GM21786 (cell line): Measurements from ENCODE around the gene HOXC9.

Experiments
- ATAC-seq: cut with Tn5 transposase; IDR thresholded peaks from one replicate; pipeline ENCODE4 v1.9.1; 2021; ENCODE audit not compliant: unreplicated experiment

Gene HOXC9

DNA sequence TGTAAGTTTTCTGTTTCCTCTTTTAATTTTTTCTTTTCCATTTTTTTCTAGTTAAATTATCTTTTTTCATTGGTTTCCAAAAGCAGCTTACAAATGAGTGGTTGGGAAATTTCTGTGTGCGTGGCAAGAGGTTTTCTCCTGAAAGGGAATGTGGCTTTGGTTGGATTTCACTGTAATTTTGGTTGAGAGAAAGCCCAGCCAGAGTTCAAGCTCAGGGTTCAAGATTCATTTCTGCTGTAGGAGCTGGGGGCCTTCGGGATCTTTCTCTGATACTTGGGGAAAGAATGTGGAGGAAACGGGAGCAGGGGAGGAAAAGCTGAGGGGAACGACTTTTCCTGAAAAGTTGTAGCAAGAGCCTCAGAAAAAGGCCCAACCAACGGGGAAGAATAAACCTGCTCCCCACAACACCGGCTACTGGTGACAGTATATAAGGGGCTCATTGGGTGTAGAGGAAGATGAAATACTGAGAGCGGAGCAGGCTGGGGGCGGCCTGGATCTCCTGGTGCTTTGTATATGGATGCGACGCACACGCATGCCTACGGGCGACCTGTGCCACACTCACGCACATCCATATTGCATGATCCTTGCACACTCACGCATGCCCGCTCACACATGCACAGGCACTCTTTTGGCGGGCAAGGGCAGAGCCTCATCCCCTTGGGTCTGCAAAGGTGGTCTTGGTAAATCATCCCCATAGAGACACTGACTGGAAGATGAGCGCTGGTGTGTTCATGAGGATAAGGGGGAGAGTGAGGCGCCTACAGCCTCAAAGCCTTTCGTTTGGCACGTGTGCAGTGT is 13.1 kb upstream of the HOXC9 start:
- ATAC-seq, result no peak

DNA sequence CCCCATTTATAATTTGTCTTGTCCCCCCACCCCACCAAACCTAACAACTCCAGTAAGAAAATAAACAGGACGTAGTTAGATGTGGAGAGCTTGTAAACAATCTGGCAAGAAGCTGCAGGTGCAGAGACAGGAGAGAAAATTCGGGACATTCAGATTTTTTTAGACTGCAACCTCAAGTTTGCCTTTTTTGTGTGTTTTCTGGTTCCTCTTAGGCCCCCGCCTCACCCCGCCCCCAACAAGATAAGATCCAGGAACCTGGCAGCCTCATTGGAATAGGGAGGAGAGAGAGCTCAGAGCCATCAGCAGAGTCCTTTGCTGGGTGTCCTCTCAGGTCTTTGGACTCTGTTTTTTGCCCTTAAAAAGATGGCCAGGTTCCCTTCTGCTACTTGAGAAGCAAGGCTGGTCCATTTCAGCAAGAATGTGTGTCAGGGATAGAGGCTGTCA is 12.2 kb upstream of the HOXC9 start:
- ATAC-seq, result no peak

DNA sequence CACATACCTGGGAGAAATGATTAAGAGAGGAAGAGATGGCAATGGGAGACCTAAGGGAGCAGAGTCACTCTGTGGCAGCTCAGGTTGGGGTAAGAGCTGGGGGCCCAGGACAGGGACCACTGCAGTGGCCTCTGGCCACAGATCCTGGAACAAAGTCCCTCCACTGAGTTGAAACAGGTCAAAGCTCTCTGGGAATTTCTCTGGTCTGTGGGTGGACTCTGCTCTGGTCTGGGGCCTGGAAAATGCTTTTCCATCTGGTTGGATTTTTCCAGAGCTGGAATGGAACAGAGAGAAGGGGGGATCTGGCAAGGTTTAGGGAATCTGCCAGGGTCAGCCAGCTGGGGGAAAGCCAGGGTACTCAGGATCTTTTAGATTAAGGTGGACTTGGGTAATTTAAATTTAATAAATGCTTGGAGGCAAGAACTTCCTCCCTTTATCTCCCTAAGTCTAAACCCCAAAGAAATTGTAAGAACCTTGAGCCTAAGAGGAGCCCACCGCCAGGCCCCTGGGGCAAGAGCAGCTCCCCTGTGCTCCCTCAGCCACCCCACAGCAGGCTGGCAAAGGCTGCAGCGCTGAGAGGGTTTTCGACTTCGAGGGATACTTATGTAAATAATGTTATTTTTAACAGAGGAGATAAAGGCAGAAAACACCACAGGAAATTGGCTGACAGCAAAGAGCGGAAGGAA is 11.3 kb upstream of the HOXC9 start:
- ATAC-seq, result no peak

DNA sequence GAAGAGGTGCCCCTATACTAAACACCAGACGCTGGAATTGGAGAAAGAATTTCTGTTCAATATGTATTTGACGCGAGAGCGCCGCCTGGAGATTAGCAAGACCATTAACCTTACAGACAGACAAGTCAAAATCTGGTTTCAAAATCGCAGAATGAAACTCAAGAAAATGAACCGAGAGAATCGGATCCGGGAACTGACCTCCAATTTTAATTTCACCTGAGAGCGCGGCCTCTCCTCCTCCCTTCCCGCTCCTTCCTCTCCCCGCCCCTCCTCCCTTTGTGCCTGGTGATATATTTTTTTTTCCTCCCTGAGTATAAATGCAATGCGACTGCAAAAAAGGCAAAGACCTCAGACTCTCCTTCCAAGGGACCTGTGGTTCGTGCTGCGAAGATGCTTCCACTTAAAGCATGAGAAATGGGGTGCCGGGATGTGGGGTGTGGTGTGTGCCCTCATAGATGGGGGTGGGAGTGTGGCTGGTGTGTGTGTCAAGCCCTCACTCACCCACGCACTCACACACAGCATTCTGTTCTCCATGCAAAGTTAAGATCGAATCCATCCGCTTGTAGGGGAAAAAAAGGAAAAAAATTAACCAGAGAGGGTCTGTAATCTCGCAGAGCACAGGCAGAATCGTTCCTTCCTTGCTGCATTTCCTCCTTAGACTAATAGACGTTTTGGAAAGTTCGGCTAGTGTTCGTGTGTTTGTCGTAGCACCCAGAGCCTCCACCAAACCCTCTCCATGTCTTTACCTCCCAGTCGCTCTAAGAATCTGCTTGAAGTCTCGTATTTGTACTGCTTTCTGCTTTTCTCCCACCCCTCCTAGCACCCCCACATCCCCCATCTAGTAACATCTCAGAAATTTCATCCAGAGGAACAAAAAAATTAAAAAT is 10.5 kb upstream of the HOXC9 start:
- no peak for ATAC-seq

DNA sequence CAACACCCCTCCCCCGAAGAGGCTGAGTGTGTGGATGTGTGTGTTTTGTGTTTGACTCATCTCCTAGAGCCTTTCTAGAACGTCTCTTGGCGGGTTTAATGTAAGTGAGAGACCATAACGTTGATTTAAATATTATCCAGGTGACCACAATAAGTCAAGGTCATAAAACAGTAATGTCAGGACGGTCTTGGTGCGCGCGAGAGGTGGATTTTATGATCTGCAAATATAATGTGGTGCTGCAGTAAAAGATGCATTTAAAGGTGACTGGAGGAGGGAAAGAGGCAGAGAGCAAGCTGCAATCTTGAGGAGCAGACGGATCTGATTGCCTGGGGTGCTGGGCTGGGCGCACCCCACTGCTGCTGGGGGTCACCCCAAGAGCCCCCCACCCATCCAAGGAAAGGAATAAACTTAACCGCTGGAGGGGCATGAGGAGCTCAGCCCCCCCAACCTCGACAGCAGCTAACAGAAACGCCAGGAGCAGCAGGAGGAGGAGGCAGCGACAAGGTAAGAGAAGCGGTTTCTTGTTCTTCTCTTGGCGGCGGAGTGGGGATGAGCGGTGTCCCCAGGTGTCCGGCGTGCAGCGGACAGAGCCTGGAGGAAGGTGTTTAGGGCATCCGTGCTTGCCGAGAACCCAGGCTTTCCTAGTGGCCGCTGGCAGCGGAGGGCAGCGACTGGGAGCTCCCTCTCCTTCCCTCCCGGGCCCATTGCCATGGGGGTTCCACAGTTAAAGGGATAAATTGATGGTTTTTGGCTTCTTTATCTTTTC is 9.5 kb upstream of the HOXC9 start:
- ATAC-seq, result no peak

DNA sequence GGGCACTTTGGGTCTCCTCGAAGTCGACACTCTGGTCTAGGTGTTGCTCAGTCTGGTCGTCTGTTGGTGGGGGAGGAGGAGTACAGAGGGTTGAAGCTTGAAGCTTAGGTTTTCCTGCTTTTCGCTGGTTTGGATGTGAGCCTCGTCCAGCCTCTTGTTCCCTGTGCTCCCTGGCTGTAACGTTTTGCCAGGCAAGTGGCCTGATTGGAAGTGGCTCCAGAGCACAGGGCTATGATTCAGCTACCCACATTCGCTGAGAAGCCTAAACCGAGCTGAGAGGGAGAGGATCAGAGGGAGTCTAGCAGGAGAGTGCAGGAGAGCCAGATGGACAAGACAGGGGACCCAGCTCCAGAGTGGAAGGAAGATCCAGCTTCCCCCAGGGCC is 8.9 kb upstream of the HOXC9 start:
- no peak for ATAC-seq

DNA sequence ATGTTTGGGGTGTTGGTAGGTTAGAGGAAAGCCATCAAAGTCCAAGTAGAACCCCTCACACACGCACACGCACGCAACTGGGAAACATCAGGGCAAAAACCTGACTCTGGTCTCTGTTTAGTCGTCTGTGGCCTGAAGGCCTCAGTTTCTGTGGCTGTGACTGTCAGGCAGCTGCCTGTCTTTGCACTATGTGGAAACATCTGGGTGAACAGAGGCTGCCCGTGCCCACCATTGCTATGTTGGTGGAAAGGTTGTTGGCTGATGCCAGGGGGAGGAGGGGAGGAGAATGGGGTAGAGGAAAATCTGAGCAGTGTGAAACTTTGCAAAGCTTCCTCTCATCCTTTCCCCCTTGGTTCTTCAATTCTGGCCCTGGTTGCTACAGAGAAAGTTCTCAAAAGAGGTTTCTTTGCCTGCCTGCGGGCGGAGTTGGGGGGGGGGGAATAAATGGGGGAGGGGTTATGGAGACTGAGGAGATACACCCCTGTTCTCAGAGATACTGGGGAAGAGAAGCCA is 7.5 kb upstream of the HOXC9 start:
- ATAC-seq, result no peak

DNA sequence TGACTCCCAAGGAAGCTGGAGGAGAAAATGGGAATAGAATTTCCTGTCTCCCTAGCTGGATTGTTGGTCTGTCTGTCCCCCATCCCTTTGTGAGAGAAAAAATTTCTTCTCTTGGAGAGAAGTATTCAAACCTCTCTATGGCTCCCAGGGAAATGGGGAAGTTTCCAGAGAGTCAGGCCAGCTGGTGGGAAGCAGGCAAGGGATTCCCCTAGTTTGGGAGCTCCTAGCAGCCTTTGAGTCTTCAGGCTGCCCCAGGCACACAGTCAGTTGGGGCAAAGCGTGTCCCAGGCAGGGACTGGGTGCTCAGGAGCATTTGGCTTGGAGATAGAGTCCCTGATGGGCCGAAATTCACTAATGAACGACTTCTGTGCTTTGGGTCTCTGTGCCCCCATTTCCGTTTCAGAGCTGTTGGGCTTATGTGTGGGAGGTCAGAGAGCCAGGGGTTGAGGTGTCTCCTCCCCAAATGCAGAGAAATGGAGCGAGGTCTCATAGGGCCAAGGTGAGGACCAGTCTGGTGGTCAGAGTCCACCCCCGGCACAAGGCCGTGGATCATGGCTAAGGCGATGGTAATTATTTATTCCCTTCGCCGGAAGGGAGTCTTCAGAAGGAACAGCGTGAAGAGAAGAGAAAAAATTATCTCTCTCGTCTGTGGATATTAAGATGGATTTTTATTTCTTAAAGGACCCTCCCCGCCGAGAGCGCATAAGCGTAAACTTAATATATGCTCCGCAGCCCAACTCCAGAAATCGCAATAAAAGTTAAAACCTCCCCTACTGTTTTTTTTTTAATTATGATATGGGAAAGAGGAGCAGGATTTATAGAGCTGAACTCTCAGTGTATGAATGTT is 6.6 kb upstream of the HOXC9 start:
- ATAC-seq, result no peak

DNA sequence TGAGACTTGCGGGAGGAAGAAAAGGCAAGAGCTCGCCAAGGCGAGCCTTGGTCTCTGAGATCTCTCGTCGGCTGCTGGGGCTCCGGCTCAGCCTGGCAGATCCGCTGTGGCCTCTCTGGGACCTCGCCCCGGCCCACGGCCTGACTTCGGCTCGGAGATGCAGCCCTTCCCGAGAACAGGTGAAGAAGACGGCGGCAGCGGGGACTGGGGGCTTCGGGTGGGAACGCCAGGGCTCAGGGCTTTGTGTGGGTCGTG is 6.0 kb upstream of the HOXC9 start:
- ATAC-seq, result no peak

DNA sequence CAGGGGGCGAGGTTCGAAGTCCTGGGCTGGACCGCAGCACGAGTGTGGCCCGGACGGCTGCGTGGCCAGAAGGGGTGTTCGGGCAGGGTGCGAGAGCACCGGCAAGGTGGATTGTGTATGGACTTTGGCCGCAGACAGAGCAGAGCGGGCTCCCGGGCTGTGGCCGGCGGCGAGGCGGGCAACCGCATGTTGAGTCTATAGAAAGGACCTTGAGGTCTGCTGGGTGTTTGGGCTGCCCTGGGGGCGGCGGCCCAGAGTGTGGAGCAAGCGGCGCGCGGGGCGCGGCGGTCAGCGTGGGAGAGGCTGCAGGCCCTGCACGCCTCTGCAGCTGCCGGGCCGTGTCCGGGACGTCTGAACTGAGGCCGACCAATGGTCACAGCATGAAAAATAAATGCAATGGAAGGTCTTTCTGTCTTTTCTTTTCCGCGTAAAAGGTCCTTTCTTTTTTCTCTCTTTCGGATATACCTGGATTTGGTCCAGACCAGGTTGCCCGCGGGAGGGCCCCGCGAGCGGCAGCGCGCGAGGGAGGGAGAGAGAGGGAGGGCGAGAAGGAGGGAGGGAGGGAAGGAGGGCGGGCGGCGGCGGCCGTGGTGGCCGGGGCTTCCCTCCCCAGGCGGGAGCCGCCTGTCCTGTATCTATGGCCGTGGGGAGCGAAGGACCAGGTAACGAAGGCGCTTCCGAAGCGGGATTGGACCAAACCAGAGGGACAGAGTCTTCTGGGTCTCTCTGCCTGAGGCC is 5.5 kb upstream of the HOXC9 start:
- ATAC-seq, result no peak

DNA sequence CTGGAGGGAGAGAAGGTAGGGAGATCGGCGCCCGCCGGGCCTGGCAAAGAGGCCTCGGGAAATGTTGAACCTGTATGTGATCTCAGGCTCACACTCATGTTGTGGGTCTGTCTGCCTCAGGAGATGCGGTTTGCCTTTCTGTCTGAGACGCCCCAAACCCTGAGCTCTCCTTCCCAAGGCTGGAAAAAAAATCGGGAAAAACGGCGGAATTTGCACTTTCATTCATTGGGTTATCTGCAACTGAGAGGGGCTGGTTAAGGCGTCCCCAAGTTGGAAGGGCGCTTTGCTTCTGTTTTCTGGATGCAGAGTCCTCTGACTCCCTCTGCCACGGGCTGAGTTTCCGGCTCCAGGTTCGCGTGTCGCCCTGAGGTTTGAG is 5.0 kb upstream of the HOXC9 start:
- no peak for ATAC-seq

DNA sequence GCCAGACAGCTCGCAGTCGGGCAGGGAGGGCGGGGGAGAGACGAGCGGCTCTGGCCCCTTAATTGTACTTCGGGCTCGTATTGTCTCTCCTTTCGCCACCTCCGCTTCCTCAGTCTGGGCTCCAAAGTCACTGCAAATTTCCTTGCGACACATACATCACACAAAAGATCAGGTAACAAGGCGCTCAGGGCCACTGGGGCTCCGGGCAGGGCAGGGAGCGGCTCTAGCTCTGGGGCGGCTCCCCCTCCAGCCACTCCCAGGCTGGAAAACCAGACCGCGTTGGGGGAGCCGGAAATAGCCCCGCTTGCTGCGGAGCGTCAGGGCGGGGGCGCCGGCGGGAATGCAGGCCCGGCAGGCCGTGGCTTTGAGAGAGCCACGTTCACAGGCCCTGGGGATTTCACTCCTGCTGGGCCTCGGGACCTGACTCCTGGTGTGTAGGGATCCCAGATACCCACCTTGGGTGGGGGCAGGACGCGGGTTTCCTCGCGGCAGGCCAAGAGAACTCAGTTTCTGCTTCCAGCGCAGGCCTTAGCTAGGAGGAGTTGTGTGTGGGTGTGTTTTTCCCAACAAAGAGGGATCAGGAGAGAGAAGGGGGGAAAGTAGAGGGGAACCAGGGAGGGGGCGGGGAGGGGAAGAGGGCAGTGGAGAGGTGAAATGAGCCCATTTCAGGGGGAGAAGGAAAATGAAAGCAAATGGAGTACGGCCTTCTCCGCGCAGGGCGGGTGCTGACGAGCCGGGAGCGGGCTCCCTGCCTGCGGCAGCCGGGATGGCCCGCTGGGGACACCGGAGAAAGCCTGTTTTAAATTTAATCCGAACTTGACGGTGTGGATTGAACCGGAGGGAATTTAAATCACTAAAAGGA is 4.4 kb upstream of the HOXC9 start:
- no peak for ATAC-seq

DNA sequence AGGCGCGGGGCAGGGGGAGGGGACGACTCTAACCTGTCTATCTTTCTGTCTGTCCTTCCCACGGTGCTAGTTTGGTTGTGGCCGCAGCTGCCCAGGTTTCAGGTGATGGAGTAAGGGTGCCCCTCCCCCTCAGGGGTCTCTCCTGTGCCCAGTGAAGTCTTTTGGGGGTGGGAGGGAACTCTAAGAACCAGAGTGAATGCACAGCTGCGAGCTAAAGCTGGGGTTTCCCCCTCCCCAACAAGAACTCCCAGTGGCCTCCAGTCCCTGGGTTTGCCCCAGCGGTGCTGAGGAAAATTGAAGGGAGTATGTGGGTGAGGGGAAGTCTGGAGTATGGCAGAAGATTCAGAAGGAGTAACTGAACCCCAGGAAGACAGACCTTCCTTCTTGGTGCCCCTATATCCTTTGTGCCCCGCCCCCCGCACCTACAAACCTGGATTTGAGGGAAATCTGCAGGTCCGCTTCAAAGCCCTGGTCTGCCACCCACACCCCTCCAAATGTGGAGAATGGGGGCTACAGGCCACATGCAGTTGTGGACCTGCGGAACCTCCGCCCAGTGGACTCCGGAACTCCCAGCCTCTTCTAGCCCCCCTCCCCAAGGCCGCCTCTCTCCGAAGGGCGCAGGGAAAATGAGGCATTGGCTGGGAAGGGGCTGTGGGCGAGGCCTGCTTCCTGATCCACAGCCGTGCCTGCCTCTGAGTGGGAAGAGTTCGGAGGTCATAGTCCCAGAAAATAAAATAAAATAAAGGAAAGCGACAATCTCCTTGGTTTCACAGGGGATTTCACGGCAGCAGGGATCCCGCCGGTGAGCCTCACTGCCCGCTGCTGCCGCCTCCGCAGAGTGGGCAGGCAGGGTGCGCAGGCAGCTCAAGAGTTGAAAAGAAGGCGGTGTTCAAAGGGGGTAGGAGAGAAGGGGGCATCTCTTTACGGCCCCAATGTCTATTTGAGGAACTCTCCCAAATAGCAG is 3.4 kb upstream of the HOXC9 start:
- no peak for ATAC-seq

DNA sequence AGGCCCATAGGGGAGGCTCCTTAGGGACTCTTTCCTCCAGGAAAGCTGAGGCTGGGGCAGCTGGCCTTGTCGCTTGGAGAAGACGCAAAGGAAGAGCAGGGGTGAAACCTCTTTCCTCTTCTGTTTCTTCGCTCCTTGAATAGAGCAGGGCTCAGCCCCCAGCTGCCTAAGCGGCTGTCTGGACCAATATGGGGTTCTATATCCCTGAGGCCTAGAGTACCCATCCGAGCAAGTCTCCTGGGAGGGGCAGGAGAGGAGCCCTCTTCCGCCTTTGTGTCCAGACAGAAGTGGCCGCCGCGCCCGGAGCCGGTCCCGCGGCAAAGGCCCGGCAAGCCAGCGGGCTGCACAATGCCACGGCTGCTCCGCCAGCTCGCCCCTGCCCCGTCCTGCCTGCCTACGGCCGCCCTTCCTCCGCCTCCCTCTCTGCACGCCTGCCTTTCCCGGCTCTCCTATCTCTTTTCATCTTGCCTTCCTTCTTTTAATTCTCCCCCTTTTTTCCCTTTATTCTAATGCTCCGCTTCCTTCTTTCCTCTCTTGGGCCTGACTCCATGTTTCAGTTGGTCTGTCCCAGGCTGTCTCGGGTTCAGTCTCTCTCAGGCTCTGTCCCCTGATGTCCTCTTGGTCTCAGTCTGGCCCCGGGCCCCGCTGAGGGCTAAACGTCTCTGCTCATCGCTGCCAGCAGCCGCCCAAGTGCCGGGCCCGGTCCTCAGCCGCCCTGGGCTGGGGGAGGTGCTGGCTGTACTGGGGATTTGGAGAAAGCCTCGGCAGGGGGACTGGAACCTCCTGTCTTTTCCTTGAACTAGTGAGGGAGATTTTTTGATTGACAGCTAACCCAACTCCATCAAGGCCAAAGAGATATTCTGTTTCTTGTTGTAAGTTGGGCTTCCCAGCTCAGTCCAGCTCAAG is 2.5 kb upstream of the HOXC9 start:
- ATAC-seq, result no peak

DNA sequence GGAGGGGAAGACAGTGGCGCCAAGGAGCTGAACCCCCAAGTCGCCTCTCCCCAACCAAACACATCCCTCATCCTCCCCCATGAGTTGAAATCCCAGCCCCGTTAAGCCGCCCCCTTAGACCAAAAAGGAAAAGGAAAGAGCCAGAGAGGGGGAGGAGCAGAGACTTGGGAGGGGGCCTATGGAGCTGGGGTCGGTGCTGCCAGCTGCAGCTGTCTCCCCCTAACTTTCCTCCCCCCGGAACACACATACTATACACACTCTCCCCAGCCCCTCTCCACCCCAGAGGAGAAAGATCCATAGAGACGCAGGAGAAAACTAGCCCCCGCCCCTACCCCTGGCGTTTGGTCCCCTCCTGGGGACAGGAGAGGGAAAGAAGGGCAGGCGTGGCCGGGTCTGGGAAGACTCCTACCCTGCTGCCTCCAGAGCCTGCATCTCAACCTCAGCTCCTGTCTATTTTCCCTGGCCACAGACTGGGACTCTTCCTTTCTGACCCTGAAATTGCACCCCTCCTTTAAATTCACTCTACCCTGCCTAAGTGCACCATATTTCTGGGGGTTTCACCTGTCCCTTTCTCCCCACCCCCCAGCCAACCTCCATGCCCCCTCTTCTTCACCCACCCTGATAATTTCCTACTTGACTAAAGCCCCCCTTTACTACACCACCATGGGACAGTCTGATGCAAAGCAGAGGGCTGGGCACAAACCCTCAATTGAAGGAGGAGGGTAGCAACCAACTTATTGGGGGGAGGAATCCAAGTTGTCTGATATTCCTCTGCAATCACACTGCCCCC is 1.7 kb upstream of the HOXC9 start:
- ATAC-seq, result no peak

DNA sequence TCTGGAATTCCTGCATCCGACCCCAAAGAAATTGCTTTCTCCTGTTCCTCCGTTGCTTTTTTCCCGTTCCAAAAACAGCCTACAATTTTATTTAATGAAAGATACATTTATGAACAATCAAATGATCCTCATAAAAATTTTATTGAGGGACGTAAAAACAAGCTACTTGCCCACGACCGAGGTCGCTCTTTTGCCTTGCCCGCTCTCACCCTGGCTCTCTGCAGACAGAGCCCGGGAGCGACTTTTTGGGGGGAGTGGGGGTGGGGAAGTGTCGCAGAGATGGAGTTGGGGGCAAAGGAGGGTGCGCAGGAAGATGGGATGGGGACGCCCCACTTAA is 1.1 kb upstream of the HOXC9 start:
- ATAC-seq, result no peak
